ENCODE data around the gene ANKRD63. TPM values are rescaled to one million over a fixed set of nuclear protein-coding genes. Genes with fewer than 3 reads are reported as not detected.

The ANKRD63 gene
- total RNA-seq, 1 experiment from 2014 or later: 1.2 TPM

GRCh38 chr15:40252438-40253166 lies 30.3 kb downstream of the ANKRD63 start (continued):
- no peak for TF ChIP-seq IRF2 (CRISPR knock-in tag; IDR thresholded peaks at IDR 0.05; ENCODE audit: borderline replicate concordance, low read depth)
- TF ChIP-seq ZSCAN18 (CRISPR knock-in tag; IDR thresholded peaks at IDR 0.05): no peak
- TF ChIP-seq ETV6 (CRISPR knock-in tag; IDR thresholded peaks at IDR 0.05): peak; percentile 63; the same call in 1 of the 2 replicates
- no peak for TF ChIP-seq GTF2I (CRISPR knock-in tag; conservative IDR thresholded peaks at IDR 0.05)
- peak; percentile 45; the same call in 1 of the 2 replicates for TF ChIP-seq ARID4B (CRISPR knock-in tag; IDR thresholded peaks at IDR 0.05; ENCODE audit: borderline replicate concordance)
- peak; percentile 59 for TF ChIP-seq TP53 (CRISPR knock-in tag; IDR thresholded peaks at IDR 0.05)
- no peak for TF ChIP-seq MYBL2 (CRISPR knock-in tag; IDR thresholded peaks at IDR 0.05)
- no peak for TF ChIP-seq ZNF263 (CRISPR knock-in tag; IDR thresholded peaks at IDR 0.05; ENCODE audit: low read depth)
- no peak for TF ChIP-seq ZNF219 (CRISPR knock-in tag; IDR thresholded peaks at IDR 0.05; ENCODE audit: borderline replicate concordance)
- no peak; the same call in 1 of the 2 replicates for TF ChIP-seq KAT7 (CRISPR knock-in tag; IDR thresholded peaks at IDR 0.05; ENCODE audit: borderline replicate concordance)
- TF ChIP-seq ATF3 (CRISPR knock-in tag; conservative IDR thresholded peaks at IDR 0.05): no peak
- TF ChIP-seq EMX1 (CRISPR knock-in tag; IDR thresholded peaks at IDR 0.05): no peak
- no peak for TF ChIP-seq ATF1 (CRISPR knock-in tag; IDR thresholded peaks at IDR 0.05)
- TF ChIP-seq STAT6 (CRISPR knock-in tag; conservative IDR thresholded peaks at IDR 0.05; ENCODE audit: low read depth): peak; percentile 82; the same call in 1 of the 2 replicates
- TF ChIP-seq E2F1 (CRISPR knock-in tag; IDR thresholded peaks at IDR 0.05): no peak
- no peak for TF ChIP-seq ZNF317 (CRISPR knock-in tag; IDR thresholded peaks at IDR 0.05; ENCODE audit: borderline replicate concordance, low read depth)
- no peak for TF ChIP-seq ZNF232 (CRISPR knock-in tag; IDR thresholded peaks at IDR 0.05)
- no peak for TF ChIP-seq ZNF396 (CRISPR knock-in tag; IDR thresholded peaks at IDR 0.05; ENCODE audit: borderline replicate concordance)
- peak; percentile 48; the same call in 1 of the 2 replicates for TF ChIP-seq ZNF423 (CRISPR knock-in tag; IDR thresholded peaks at IDR 0.05)
- TF ChIP-seq NR1H2 (CRISPR knock-in tag; IDR thresholded peaks at IDR 0.05): no peak
- no peak for TF ChIP-seq NFYB (CRISPR knock-in tag; conservative IDR thresholded peaks at IDR 0.05; ENCODE audit: low read depth)
- TF ChIP-seq TEAD1 (CRISPR knock-in tag; IDR thresholded peaks at IDR 0.05): 0 out of 2 replicates have a peak, but pooled peaks have one; percentile 51
- no peak for TF ChIP-seq ATF2 (CRISPR knock-in tag; IDR thresholded peaks at IDR 0.05; ENCODE audit: borderline replicate concordance, low read depth)
- no peak for TF ChIP-seq NR2C2 (CRISPR knock-in tag; IDR thresholded peaks at IDR 0.05)
- TF ChIP-seq PREB (CRISPR knock-in tag; IDR thresholded peaks at IDR 0.05; ENCODE audit: borderline replicate concordance): no peak
